HCT116 (cell line): Measurements from ENCODE around the gene GALNT2. TPM values are rescaled to one million over a fixed set of nuclear protein-coding genes. Genes with fewer than 3 reads are reported as not detected.

Source experiments
- ATAC-seq: fragments of 200-7000 bp; cut with Tn5 transposase; 2 replicates; pipeline ENCODE4 v1.9.1; 2020; ENCODE audit warnings: mild to moderate bottlenecking, moderate library complexity
- BruUV-seq: library from RNA; stranded (reverse); fragments of 400-500 nt; replicated peaks from 2 replicates; lab custom pipeline; 2021; lab: Mats Ljungman, UMichigan
- CTCF ChIA-PET: fragments of 300-600 bp; sonication (Branson Sonifier 250); formaldehyde crosslinking; loops from one replicate; lab custom pipeline; 2021; ENCODE audit warnings: antibody characterized with exemption; lab: Charles Lee
- POLR2A ChIA-PET: fragments of 300-600, 350-600 bp; sonication (Branson Sonifier 250); formaldehyde crosslinking; loops from one replicate; lab custom pipeline; 2021; ENCODE audit warnings: antibody characterized with exemption; lab: Charles Lee
- RAD21 ChIA-PET, 2 experiments: fragments of 300-600 bp; sonication (Branson Sonifier 250); formaldehyde crosslinking; loops; one replicate each; lab custom pipeline; 2023; ENCODE audit warnings: low total read pairs in 2 of 2; ENCODE audit not compliant: uncharacterized antibody in 2 of 2, unreplicated experiment in 2 of 2, low non-redundant PET in 1 of 2; lab: Charles Lee
- DNase-seq: peaks from one replicate; pipeline ENCODE4 v3.0.0-alpha.2; 2010; ENCODE audit warnings: low read depth, low spot score
- H2AFZ ChIP-seq: fragments of 200-600 bp; shearing (Covaris generic), sonication (generic); 2 replicates; pipeline ENCODE4 v1.6.1; 2017; ENCODE audit warnings: low read depth, mixed run types, mixed read lengths, antibody characterized with exemption, low read length; ENCODE audit not compliant: poor library complexity, severe bottlenecking
- H3K27ac ChIP-seq: 2 replicates; pipeline ENCODE4 v1.5.1; 2012; ENCODE audit warnings: low read depth, low read length
- H3K27me3 ChIP-seq: fragments of 200-600 bp; sonication (generic); 2 replicates; pipeline ENCODE4 v1.6.1; 2016; ENCODE audit warnings: mixed run types, low read length, mixed read lengths; ENCODE audit not compliant: insufficient read depth
- H3K36me3 ChIP-seq, 2 experiments: fragments of 200-500 bp in 1 of 2; fragments of 200-600 bp in 1 of 2; sonication (Bioruptor generic) in 1 of 2; sonication (generic) in 1 of 2; 2 replicates each; pipeline versions ENCODE4 v1.5.1 to v1.6.1; 2014 to 2016; ENCODE audit warnings: low read length in 2 of 2, inconsistent platforms in 1 of 2, mixed read lengths in 1 of 2, mixed run types in 1 of 2; ENCODE audit not compliant: insufficient read depth in 2 of 2, control insufficient read depth in 1 of 2
- H3K4me1 ChIP-seq, 2 experiments: fragments of 200-600 bp in 1 of 2; sonication (generic) in 1 of 2; 2 replicates each; pipeline versions ENCODE4 v1.5.1 to v1.6.1; 2012 to 2017; ENCODE audit warnings: low read length in 2 of 2, inconsistent platforms in 1 of 2, mild to moderate bottlenecking in 1 of 2, mixed read lengths in 1 of 2, mixed run types in 1 of 2, moderate library complexity in 1 of 2; ENCODE audit not compliant: insufficient read depth in 2 of 2, control insufficient read depth in 1 of 2
- H3K4me2 ChIP-seq: fragments of 200-600 bp; sonication (generic); 2 replicates; pipeline ENCODE4 v1.6.1; 2017; ENCODE audit warnings: mixed run types, low read length, mixed read lengths
- H3K4me3 ChIP-seq, 2 experiments: fragments of 200-600 bp in 1 of 2; sonication (generic) in 1 of 2; replicated peaks in 1 of 2; 2 replicates each; pipeline ENCODE4 v1.5.1; 2011 to 2016; ENCODE audit warnings: low read length in 2 of 2, control low read depth in 1 of 2, low read depth in 1 of 2, mild to moderate bottlenecking in 1 of 2, mixed read lengths in 1 of 2, mixed run types in 1 of 2
- H3K79me2 ChIP-seq: fragments of 200-600 bp; sonication (generic); 2 replicates; pipeline ENCODE4 v1.6.1; 2017; ENCODE audit warnings: mild to moderate bottlenecking, mixed run types, low read length, moderate library complexity, mixed read lengths; ENCODE audit not compliant: insufficient read depth
- H3K9ac ChIP-seq: fragments of 200-600 bp; sonication (generic); 2 replicates; pipeline ENCODE4 v1.6.1; 2016; ENCODE audit warnings: low read length, mixed read lengths
- H3K9me2 ChIP-seq: fragments of 200-600 bp; sonication (generic), shearing (Covaris generic); 2 replicates; pipeline ENCODE4 v1.6.1; 2017; ENCODE audit warnings: mixed run types, mild to moderate bottlenecking, moderate library complexity; ENCODE audit not compliant: insufficient read depth
- H3K9me3 ChIP-seq, 2 experiments: fragments of 200-500 bp in 1 of 2; fragments of 200-600 bp in 1 of 2; sonication (Bioruptor generic) in 1 of 2; sonication (generic) in 1 of 2; 2 replicates each; pipeline ENCODE4 v1.6.1; 2014 to 2017; ENCODE audit warnings: low read length in 2 of 2, mixed read lengths in 2 of 2, inconsistent platforms in 1 of 2, low read depth in 1 of 2, mild to moderate bottlenecking in 1 of 2, mixed run types in 1 of 2, moderate library complexity in 1 of 2; ENCODE audit not compliant: control insufficient read depth in 1 of 2, insufficient read depth in 1 of 2
- H4K20me1 ChIP-seq: fragments of 200-600 bp; sonication (generic), shearing (Covaris generic); 2 replicates; pipeline ENCODE4 v1.6.1; 2017; ENCODE audit warnings: mixed run types, mild to moderate bottlenecking, moderate library complexity; ENCODE audit not compliant: insufficient read depth
- CBX3 ChIP-seq: IDR thresholded peaks from 2 replicates; pipeline ENCODE4 v1.6.1; 2012; ENCODE audit warnings: low read depth
- EGR1 ChIP-seq: IDR thresholded peaks from 2 replicates; pipeline ENCODE4 v1.6.1; 2012; ENCODE audit warnings: low read depth
- EZH2phosphoT487 ChIP-seq: fragments of 200-600 bp; IDR thresholded peaks from 2 replicates; pipeline ENCODE4 v1.6.1; 2018; ENCODE audit warnings: antibody characterized with exemption, borderline replicate concordance
- JUND ChIP-seq: IDR thresholded peaks from 2 replicates; pipeline ENCODE4 v1.6.1; 2012
- POLR2A ChIP-seq: IDR thresholded peaks from 2 replicates; pipeline ENCODE4 v1.7.0; 2011; ENCODE audit warnings: borderline replicate concordance; ENCODE audit not compliant: insufficient read depth, insufficient read length; ENCODE audit errors: extremely low read depth
- POLR2AphosphoS5 ChIP-seq: IDR thresholded peaks from 2 replicates; pipeline ENCODE4 v1.6.1; 2011; ENCODE audit warnings: mild to moderate bottlenecking, low read depth, low read length, moderate library complexity
- RAD21 ChIP-seq: IDR thresholded peaks from 2 replicates; pipeline ENCODE4 v1.6.1; 2012; ENCODE audit warnings: low read depth, mild to moderate bottlenecking
- SIN3A ChIP-seq: IDR thresholded peaks from 2 replicates; pipeline ENCODE4 v1.6.1; 2012; ENCODE audit warnings: low read depth
- TCF7L2 ChIP-seq: IDR thresholded peaks from 2 replicates; pipeline ENCODE4 v1.7.0; 2011; ENCODE audit warnings: borderline replicate concordance, inconsistent platforms; ENCODE audit not compliant: insufficient read depth, insufficient read length; ENCODE audit errors: extremely low read depth
- YY1 ChIP-seq: IDR thresholded peaks from 2 replicates; pipeline ENCODE4 v1.6.1; 2011; ENCODE audit warnings: low read length, low read depth, moderate library complexity, mild to moderate bottlenecking; ENCODE audit not compliant: insufficient replicate concordance; ENCODE audit errors: extremely low read depth
- ZFX ChIP-seq: fragments of 450-650 bp; IDR thresholded peaks from 2 replicates; pipeline ENCODE4 v1.6.1; 2017
- ZNF274 ChIP-seq: fragments of 200-500 bp; sonication (Bioruptor generic); IDR thresholded peaks from 2 replicates; pipeline ENCODE4 v1.6.1; 2014; ENCODE audit warnings: mild to moderate bottlenecking, low read depth, low read length, inconsistent platforms
- intact Hi-C: fragments of 100-400 bp; cut with micrococcal nuclease; formaldehyde crosslinking; loops from 2 replicates; pipeline ENCODE4 v1.10.0; 2022
- total RNA-seq: library from RNA; stranded (reverse); gene quantifications from one replicate; pipeline ENCODE4 v1.2.1, GENCODE V29; 2021; ENCODE audit not compliant: unreplicated experiment
- TF ChIP-seq, protein P1 (sequence below): IDR thresholded peaks from 2 replicates; pipeline ENCODE4 v1.6.1; 2012
- TF ChIP-seq, protein P2 (sequence below): IDR thresholded peaks from 2 replicates; pipeline ENCODE4 v1.6.1; 2012; ENCODE audit warnings: low read depth
- TF ChIP-seq, protein P3 (sequence below), 3 experiments: fragments of 200-600 bp in 1 of 3; sonication (generic) in 1 of 3; IDR thresholded peaks in 2 of 3; conservative IDR thresholded peaks in 1 of 3; 2 replicates each; pipeline ENCODE4 v1.5.1; 2012 to 2017; ENCODE audit warnings: low read depth in 2 of 3, low read length in 2 of 3, antibody characterized with exemption in 1 of 3, borderline replicate concordance in 1 of 3, control low read depth in 1 of 3, mild to moderate bottlenecking in 1 of 3, mixed read lengths in 1 of 3, mixed run types in 1 of 3, moderate library complexity in 1 of 3; ENCODE audit not compliant: insufficient read depth in 1 of 3

The GALNT2 gene
- total RNA-seq, 1 experiment from 2014 or later = 40.8 TPM

DNA sequence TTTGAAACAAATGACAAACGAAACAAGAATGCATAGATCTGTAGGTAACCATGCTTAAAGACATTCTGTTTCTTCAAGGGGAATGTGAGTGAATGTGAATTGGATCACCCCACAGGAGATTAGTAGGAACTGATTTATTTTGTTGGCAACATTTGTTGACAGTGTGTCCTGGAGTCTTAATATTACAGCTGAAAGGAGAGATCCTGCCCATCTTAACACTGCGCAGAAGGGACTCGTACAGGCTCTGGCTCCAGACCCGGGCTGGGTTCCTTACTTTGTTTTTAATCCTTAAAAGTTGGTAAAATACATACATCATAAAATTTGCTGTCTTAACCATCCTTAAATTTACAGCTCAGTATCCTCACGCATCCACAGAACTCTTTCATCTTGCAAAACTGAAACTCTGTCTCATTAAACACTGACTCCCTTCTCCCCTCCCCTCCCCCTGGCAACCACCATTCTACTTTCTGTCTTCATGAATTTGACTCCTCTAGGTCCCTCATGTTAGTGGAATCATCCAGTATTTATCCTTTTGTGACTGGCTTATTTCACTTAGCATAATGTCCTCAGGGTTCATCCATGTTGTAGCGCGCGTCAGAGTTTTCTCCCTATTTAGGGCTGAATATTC is 74.1 kb downstream of the GALNT2 start:
- Histone ChIP-seq H2AFZ (no peak overlapping the region), H3K9ac (no peak overlapping the region), H3K4me3 (no peak overlapping the region), H3K36me3 (no peaks in the 10 kb centered on the region), H3K79me2 (peaks cover 8% of the 10 kb centered on the region; the same call in 1 of the 2 replicates), H3K9me3 (no peaks in the 10 kb centered on the region), H3K27me3 (no peaks in the 10 kb centered on the region), H3K9me2 (no peaks in the 10 kb centered on the region), H4K20me1 (no peaks in the 10 kb centered on the region), H3K27ac (no peak overlapping the region), H3K4me1 (no peaks in the 10 kb centered on the region), H3K4me2 (no peak overlapping the region)
- ChIA-PET POLR2A (no interaction called here), CTCF (no interaction called here), RAD21 (no interaction called here)
- BruUV-seq = no TSS peak
- TF ChIP-seq JUND = no peak
- TF ChIP-seq ZNF274 = no peak
- TF ChIP-seq TCF7L2 = no peak
- TF ChIP-seq YY1 = no peak
- no peak for TF ChIP-seq POLR2AphosphoS5
- ATAC-seq (no peak), DNase-seq (no peak)
- intact Hi-C loops = no loop called here

- ATAC-seq (no peak), DNase-seq (no peak)
- no peak overlapping the region for H3K4me2 ChIP-seq
- no peak overlapping the region for H2AFZ ChIP-seq
- H3K36me3 ChIP-seq = no peaks in the 10 kb centered on the region
- H4K20me1 ChIP-seq = no peaks in the 10 kb centered on the region
- intact Hi-C loops = no loop called here
- no peak overlapping the region for H3K4me3 ChIP-seq
- no peaks in the 10 kb centered on the region for H3K9me3 ChIP-seq
- POLR2A ChIA-PET = no interaction called here
- H3K79me2 ChIP-seq = peaks cover 8% of the 10 kb centered on the region; the same call in 1 of the 2 replicates
- no peaks in the 10 kb centered on the region for H3K9me2 ChIP-seq
- no TSS peak for BruUV-seq
- RAD21 ChIA-PET = no interaction called here
- H3K9ac ChIP-seq = no peak overlapping the region
- H3K4me1 ChIP-seq = no peaks in the 10 kb centered on the region
- CTCF ChIA-PET = no interaction called here
- no peak overlapping the region for H3K27ac ChIP-seq
- H3K27me3 ChIP-seq = no peaks in the 10 kb centered on the region
- TF ChIP-seq POLR2A (no peak), SIN3A (no peak), CBX3 (no peak), RAD21 (no peak), EGR1 (no peak), ZFX (no peak), EZH2phosphoT487 (no peak)
- TF ChIP-seq, protein P1, sequence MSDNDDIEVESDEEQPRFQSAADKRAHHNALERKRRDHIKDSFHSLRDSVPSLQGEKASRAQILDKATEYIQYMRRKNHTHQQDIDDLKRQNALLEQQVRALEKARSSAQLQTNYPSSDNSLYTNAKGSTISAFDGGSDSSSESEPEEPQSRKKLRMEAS = no peak
- TF ChIP-seq, protein P2, sequence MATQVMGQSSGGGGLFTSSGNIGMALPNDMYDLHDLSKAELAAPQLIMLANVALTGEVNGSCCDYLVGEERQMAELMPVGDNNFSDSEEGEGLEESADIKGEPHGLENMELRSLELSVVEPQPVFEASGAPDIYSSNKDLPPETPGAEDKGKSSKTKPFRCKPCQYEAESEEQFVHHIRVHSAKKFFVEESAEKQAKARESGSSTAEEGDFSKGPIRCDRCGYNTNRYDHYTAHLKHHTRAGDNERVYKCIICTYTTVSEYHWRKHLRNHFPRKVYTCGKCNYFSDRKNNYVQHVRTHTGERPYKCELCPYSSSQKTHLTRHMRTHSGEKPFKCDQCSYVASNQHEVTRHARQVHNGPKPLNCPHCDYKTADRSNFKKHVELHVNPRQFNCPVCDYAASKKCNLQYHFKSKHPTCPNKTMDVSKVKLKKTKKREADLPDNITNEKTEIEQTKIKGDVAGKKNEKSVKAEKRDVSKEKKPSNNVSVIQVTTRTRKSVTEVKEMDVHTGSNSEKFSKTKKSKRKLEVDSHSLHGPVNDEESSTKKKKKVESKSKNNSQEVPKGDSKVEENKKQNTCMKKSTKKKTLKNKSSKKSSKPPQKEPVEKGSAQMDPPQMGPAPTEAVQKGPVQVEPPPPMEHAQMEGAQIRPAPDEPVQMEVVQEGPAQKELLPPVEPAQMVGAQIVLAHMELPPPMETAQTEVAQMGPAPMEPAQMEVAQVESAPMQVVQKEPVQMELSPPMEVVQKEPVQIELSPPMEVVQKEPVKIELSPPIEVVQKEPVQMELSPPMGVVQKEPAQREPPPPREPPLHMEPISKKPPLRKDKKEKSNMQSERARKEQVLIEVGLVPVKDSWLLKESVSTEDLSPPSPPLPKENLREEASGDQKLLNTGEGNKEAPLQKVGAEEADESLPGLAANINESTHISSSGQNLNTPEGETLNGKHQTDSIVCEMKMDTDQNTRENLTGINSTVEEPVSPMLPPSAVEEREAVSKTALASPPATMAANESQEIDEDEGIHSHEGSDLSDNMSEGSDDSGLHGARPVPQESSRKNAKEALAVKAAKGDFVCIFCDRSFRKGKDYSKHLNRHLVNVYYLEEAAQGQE = no peak
- TF ChIP-seq, protein P3, sequence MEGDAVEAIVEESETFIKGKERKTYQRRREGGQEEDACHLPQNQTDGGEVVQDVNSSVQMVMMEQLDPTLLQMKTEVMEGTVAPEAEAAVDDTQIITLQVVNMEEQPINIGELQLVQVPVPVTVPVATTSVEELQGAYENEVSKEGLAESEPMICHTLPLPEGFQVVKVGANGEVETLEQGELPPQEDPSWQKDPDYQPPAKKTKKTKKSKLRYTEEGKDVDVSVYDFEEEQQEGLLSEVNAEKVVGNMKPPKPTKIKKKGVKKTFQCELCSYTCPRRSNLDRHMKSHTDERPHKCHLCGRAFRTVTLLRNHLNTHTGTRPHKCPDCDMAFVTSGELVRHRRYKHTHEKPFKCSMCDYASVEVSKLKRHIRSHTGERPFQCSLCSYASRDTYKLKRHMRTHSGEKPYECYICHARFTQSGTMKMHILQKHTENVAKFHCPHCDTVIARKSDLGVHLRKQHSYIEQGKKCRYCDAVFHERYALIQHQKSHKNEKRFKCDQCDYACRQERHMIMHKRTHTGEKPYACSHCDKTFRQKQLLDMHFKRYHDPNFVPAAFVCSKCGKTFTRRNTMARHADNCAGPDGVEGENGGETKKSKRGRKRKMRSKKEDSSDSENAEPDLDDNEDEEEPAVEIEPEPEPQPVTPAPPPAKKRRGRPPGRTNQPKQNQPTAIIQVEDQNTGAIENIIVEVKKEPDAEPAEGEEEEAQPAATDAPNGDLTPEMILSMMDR (IDR thresholded peaks at IDR 0.05 in 2 of 3, conservative IDR thresholded peaks at IDR 0.05 in 1 of 3; ENCODE audit: borderline replicate concordance in 1 of 3, insufficient read depth in 1 of 3, low read depth in 2 of 3, low read length in 2 of 3) = no peak
These were observed 75.0 kb downstream of the GALNT2 start for GRCh38 chr1:230141797-230142607.
